Astrocyte (in vitro differentiated cells and primary cell): ENCODE data around the gene SYT8. TPM values are rescaled to one million over a fixed set of nuclear protein-coding genes. Genes with fewer than 3 reads are reported as not detected.

Experiments used
- DNase-seq: peaks from one replicate; pipeline ENCODE4 v3.0.0-alpha.2; 2010; ENCODE audit warnings: low read depth
- FAIRE-seq: peaks from 2 replicates; lab custom pipeline; 2011; peaks lifted over from hg19 to GRCh38; lab: Jason Lieb, UNC
- H2AFZ ChIP-seq: 2 replicates; pipeline ENCODE4 v1.6.0; 2012; ENCODE audit warnings: low read depth, low read length, inconsistent platforms
- H3K27ac ChIP-seq: 2 replicates; pipeline ENCODE4 v1.5.1; 2011; ENCODE audit warnings: low read depth, low read length, inconsistent platforms
- H3K27me3 ChIP-seq: 2 replicates; pipeline ENCODE4 v1.6.0; 2011; ENCODE audit warnings: low read length, inconsistent platforms; ENCODE audit not compliant: insufficient read depth
- H3K36me3 ChIP-seq: 2 replicates; pipeline ENCODE4 v1.5.1; 2011; ENCODE audit warnings: low read length, inconsistent platforms; ENCODE audit not compliant: insufficient read depth
- H3K4me1 ChIP-seq: 2 replicates; pipeline ENCODE4 v1.5.1; 2011; ENCODE audit warnings: low read length, inconsistent platforms; ENCODE audit not compliant: insufficient read depth
- H3K4me2 ChIP-seq: 2 replicates; pipeline ENCODE4 v1.6.0; 2012; ENCODE audit warnings: low read length, inconsistent platforms
- H3K4me3 ChIP-seq: 2 replicates; pipeline ENCODE4 v1.5.1; 2011; ENCODE audit warnings: low read depth, mild to moderate bottlenecking, low read length, inconsistent platforms; ENCODE audit not compliant: insufficient read depth
- H3K79me2 ChIP-seq: 2 replicates; pipeline ENCODE4 v1.6.0; 2012; ENCODE audit warnings: mild to moderate bottlenecking, low read length, inconsistent platforms; ENCODE audit not compliant: insufficient read depth
- H3K9ac ChIP-seq: 2 replicates; pipeline ENCODE4 v1.6.0; 2012; ENCODE audit warnings: mild to moderate bottlenecking, low read length, inconsistent platforms
- H3K9me3 ChIP-seq: 2 replicates; pipeline ENCODE4 v1.5.1; 2012; ENCODE audit warnings: low read depth, mild to moderate bottlenecking, low read length, inconsistent platforms; ENCODE audit not compliant: insufficient read depth
- H4K20me1 ChIP-seq: 2 replicates; pipeline ENCODE4 v1.6.0; 2012; ENCODE audit warnings: low read length, inconsistent platforms; ENCODE audit not compliant: insufficient read depth
- H3K27ac Mint-ChIP-seq: one replicate; pipeline ENCODE4 v1.8.0; 2021; ENCODE audit warnings: mild to moderate bottlenecking, mixed read lengths; ENCODE audit not compliant: unreplicated experiment
- H3K27me3 Mint-ChIP-seq: one replicate; pipeline ENCODE4 v1.8.0; 2021; ENCODE audit warnings: low read depth, mixed read lengths; ENCODE audit not compliant: unreplicated experiment
- H3K36me3 Mint-ChIP-seq: one replicate; pipeline ENCODE4 v1.8.0; 2021; ENCODE audit warnings: low read depth, mixed read lengths; ENCODE audit not compliant: unreplicated experiment
- H3K4me1 Mint-ChIP-seq: one replicate; pipeline ENCODE4 v1.8.0; 2021; ENCODE audit warnings: low read depth, mixed read lengths; ENCODE audit not compliant: unreplicated experiment
- H3K4me3 Mint-ChIP-seq: one replicate; pipeline ENCODE4 v1.8.0; 2021; ENCODE audit warnings: mild to moderate bottlenecking, moderate library complexity, mixed read lengths; ENCODE audit not compliant: unreplicated experiment
- H3K9me3 Mint-ChIP-seq: one replicate; pipeline ENCODE4 v1.8.0; 2021; ENCODE audit warnings: mild to moderate bottlenecking, mixed read lengths; ENCODE audit not compliant: unreplicated experiment
- EZH2 ChIP-seq: IDR thresholded peaks from 2 replicates; pipeline ENCODE4 v1.6.1; 2012; ENCODE audit warnings: mild to moderate bottlenecking, low read length, inconsistent platforms; ENCODE audit not compliant: insufficient read depth
- total RNA-seq: library from RNA; stranded (reverse); gene quantifications from 2 replicates; pipeline ENCODE4 v1.2.1, GENCODE V29; 2021
- TF ChIP-seq, protein P1 (sequence below): IDR thresholded peaks from 2 replicates; pipeline ENCODE4 v1.5.1; 2011; ENCODE audit warnings: low read depth, mild to moderate bottlenecking, inconsistent platforms, low read length, moderate library complexity; ENCODE audit not compliant: insufficient read depth

SYT8 gene
- total RNA-seq, 1 donor from 2014 or later, result 0.36 TPM

DNA sequence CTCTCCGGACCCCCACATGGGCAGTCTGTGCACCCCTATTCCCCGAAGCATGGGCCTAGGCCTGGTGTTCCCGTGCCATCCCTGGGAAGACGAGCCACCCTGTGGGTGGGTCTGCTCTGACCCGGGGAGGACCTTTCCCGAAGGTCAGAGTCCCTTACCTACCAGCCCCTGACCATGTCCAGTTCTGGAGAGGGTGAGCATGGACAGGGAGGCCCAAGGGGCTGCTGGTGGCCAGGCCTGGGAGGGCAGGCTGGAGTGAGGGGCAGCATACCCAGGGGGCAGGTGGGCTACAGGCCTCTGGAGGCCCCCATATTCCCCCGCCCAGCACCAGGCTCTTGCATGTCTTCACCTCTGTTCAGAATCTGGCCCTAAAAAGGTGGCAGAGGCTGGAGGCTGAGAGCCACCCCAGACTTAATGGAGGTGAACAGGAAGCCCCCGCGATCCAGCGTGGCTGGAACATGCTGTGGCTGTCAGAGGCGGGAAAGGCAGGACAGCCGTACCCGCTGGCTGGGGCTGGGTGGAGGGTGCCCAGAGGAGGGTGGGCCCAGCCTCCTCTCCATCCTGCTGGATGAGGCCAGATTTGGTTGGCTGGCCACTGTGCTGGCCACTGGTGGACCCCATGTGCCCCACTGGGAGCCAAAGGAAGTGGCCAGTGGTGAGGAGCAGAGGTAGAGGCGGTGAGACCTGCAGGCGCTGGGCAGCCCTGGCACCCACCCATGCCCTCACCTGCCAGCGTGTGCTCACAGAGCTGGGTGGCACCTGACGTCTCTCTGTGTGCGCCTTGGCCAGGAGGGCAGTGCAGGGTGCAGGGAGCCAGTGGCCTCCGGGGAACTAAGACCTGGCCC is 11.2 kb upstream of the SYT8 start:
- Mint-ChIP-seq H3K4me3 (no peak overlapping the region), H3K9me3 (peaks cover 9% of the 10 kb centered on the region), H3K27ac (no peak overlapping the region), H3K4me1 (peaks cover 24% of the 10 kb centered on the region), H3K36me3 (peaks cover 2% of the 10 kb centered on the region), H3K27me3 (peaks cover 29% of the 10 kb centered on the region)
- no peak for TF ChIP-seq EZH2
- TF ChIP-seq, protein P1, sequence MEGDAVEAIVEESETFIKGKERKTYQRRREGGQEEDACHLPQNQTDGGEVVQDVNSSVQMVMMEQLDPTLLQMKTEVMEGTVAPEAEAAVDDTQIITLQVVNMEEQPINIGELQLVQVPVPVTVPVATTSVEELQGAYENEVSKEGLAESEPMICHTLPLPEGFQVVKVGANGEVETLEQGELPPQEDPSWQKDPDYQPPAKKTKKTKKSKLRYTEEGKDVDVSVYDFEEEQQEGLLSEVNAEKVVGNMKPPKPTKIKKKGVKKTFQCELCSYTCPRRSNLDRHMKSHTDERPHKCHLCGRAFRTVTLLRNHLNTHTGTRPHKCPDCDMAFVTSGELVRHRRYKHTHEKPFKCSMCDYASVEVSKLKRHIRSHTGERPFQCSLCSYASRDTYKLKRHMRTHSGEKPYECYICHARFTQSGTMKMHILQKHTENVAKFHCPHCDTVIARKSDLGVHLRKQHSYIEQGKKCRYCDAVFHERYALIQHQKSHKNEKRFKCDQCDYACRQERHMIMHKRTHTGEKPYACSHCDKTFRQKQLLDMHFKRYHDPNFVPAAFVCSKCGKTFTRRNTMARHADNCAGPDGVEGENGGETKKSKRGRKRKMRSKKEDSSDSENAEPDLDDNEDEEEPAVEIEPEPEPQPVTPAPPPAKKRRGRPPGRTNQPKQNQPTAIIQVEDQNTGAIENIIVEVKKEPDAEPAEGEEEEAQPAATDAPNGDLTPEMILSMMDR, result no peak
- no peaks in the 10 kb centered on the region for H4K20me1 ChIP-seq
- no peak overlapping the region for H3K9ac ChIP-seq
- FAIRE-seq, result no peak
- H3K4me2 ChIP-seq, result no peak overlapping the region
- no peaks in the 10 kb centered on the region for H3K36me3 ChIP-seq
- H3K4me3 ChIP-seq, result no peak overlapping the region
- H3K79me2 ChIP-seq, result no peaks in the 10 kb centered on the region
- DNase-seq, result no peak
- peaks cover 24% of the 10 kb centered on the region for H3K4me1 ChIP-seq
- H2AFZ ChIP-seq, result no peak overlapping the region
- no peak overlapping the region for H3K27ac ChIP-seq
- H3K27me3 ChIP-seq, result no peaks in the 10 kb centered on the region
- H3K9me3 ChIP-seq, result peaks cover 6% of the 10 kb centered on the region

DNA sequence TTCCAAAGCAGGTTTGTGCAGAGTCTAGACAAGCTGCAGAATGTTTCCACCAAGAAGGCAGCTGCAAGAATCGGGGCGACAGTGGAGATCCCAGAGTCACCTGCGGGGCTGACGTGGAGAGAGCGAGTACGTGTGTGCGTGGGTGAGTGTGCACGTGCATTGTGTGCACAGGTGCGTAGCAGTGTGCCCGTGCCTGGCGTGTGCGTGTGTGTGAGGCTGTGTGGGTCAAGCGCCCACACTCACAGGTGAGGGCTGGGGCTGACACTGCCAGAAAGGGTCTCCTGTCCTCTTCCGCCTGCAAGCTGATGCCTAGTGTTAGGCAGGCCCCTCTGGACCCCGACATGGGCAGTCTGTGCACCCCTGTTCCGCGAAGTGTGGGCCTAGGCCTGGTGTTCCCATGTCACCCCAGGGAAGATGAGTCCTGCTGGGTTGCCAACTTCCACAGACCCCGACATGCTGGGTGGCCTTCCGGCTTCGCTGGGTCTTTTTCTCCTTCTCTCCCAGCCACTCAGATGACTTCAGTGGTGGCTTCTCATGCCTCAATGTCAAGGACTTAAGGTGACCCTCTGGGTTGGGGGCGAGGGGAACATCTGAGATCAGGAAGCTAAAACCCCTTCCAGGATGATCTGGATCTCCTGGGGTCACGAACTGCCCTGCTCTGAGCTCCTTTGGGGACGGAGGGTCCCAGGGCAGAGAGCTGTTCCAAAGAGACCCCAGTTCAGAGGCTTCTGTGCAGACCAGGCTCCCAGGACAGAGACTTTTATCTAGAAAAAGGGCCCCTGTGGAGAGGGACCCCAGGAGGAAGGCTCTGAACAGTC is 10.4 kb upstream of the SYT8 start:
- Histone ChIP-seq H3K27ac (no peak overlapping the region), H2AFZ (no peak overlapping the region), H3K4me3 (no peak overlapping the region), H4K20me1 (no peaks in the 10 kb centered on the region), H3K4me1 (peaks cover 33% of the 10 kb centered on the region), H3K36me3 (no peaks in the 10 kb centered on the region), H3K79me2 (no peaks in the 10 kb centered on the region), H3K4me2 (no peak overlapping the region), H3K27me3 (no peaks in the 10 kb centered on the region), H3K9ac (no peak overlapping the region), H3K9me3 (no peaks in the 10 kb centered on the region)
- H3K9me3 Mint-ChIP-seq, result peaks cover 7% of the 10 kb centered on the region
- H3K4me3 Mint-ChIP-seq, result no peak overlapping the region
- no peak for DNase-seq
- no peak for TF ChIP-seq EZH2
- TF ChIP-seq, protein P1, result no peak
- peaks cover 28% of the 10 kb centered on the region for H3K27me3 Mint-ChIP-seq
- peaks cover 2% of the 10 kb centered on the region for H3K36me3 Mint-ChIP-seq
- no peak overlapping the region for H3K27ac Mint-ChIP-seq
- peaks cover 29% of the 10 kb centered on the region for H3K4me1 Mint-ChIP-seq
- FAIRE-seq, result no peak
